ENCODE measurements around the gene LRP5.
"Not testable (repeated sequence)": the region's sequence is repeated elsewhere in the genome, so short reads cannot be mapped to it uniquely, and the experiment has no call there.

- not testable (repeated sequence) for TF ChIP-seq CTCF (IDR thresholded peaks at IDR 0.05 in 8 of 11, conservative IDR thresholded peaks at IDR 0.05 in 3 of 11); POLR2A (IDR thresholded peaks at IDR 0.05); POLR2AphosphoS5 (IDR thresholded peaks at IDR 0.05)
Observed at GRCh38 chr11:68447914-68448313, 135.5 kb downstream of the LRP5 start.
